A673 (cell line): ENCODE results near the gene BLID. TPM values are rescaled to one million over a fixed set of nuclear protein-coding genes. Genes with fewer than 3 reads are reported as not detected.

Source experiments
- BruUV-seq: library from RNA; stranded (reverse); fragments of 400-500 nt; replicated peaks from 2 replicates; lab custom pipeline; 2021; lab: Mats Ljungman, UMichigan
- CTCF ChIA-PET: fragments of 300-600 bp; sonication (Branson Sonifier 250); formaldehyde crosslinking; loops from one replicate; lab custom pipeline; 2022; ENCODE audit warnings: antibody characterized with exemption; lab: Charles Lee
- POLR2A ChIA-PET: fragments of 300-600 bp; sonication (Branson Sonifier 250); formaldehyde crosslinking; loops from one replicate; lab custom pipeline; 2022; ENCODE audit warnings: antibody characterized with exemption; ENCODE audit not compliant: low non-redundant PET; lab: Charles Lee
- DNase-seq: peaks from one replicate; pipeline ENCODE4 v3.0.0-alpha.2; 2015; ENCODE audit warnings: low spot score
- H3K27ac ChIP-seq: fragments of 200-600 bp; sonication (generic); 2 replicates; pipeline ENCODE4 v1.5.1; 2016; ENCODE audit warnings: mixed run types, low read depth, mild to moderate bottlenecking, mixed read lengths, antibody characterized with exemption, low read length; ENCODE audit not compliant: poor library complexity, severe bottlenecking
- H3K27me3 ChIP-seq: fragments of 200-600 bp; sonication (generic); replicated peaks from 2 replicates; pipeline ENCODE4 v1.6.1; 2017; ENCODE audit warnings: mixed run types, low read depth, mild to moderate bottlenecking, mixed read lengths, antibody characterized with exemption, low read length; ENCODE audit not compliant: insufficient read depth, poor library complexity
- H3K36me3 ChIP-seq: fragments of 200-600 bp; sonication (generic); 2 replicates; pipeline ENCODE4 v1.6.1; 2016; ENCODE audit warnings: mixed run types, mild to moderate bottlenecking, mixed read lengths, antibody characterized with exemption, low read length; ENCODE audit not compliant: insufficient read depth, poor library complexity, severe bottlenecking
- H3K4me1 ChIP-seq: fragments of 200-600 bp; sonication (generic); 2 replicates; pipeline ENCODE4 v1.6.1; 2017; ENCODE audit warnings: mixed run types, mild to moderate bottlenecking, mixed read lengths, antibody characterized with exemption, low read length; ENCODE audit not compliant: insufficient read depth, poor library complexity, severe bottlenecking
- H3K4me3 ChIP-seq: fragments of 200-600 bp; sonication (generic); 2 replicates; pipeline ENCODE4 v1.5.1; 2016; ENCODE audit warnings: low read depth, mixed run types, mild to moderate bottlenecking, mixed read lengths, low read length; ENCODE audit not compliant: poor library complexity, severe bottlenecking
- H3K9me3 ChIP-seq: fragments of 200-600 bp; sonication (generic); 2 replicates; pipeline ENCODE4 v1.6.1; 2016; ENCODE audit warnings: mixed run types, low read depth, mild to moderate bottlenecking, mixed read lengths, antibody characterized with exemption, low read length; ENCODE audit not compliant: poor library complexity, severe bottlenecking
- CTCF ChIP-seq: fragments of 300-800, 200-600 bp; sonication (generic); conservative IDR thresholded peaks from 2 replicates; pipeline ENCODE4 v1.5.1; 2017; ENCODE audit warnings: low read depth, mild to moderate bottlenecking, antibody characterized with exemption, low read length, moderate library complexity, mixed read lengths
- EZH2 ChIP-seq: fragments of 200-600 bp; sonication (generic); IDR thresholded peaks from 2 replicates; pipeline ENCODE4 v1.6.1; 2017; ENCODE audit warnings: borderline replicate concordance, low read depth, mild to moderate bottlenecking, mixed read lengths, antibody characterized with exemption, low read length; ENCODE audit not compliant: poor library complexity, severe bottlenecking
- intact Hi-C: fragments of 100-400 bp; cut with micrococcal nuclease; formaldehyde crosslinking; loops from one replicate; pipeline ENCODE4 v1.10.0; 2022; ENCODE audit not compliant: unreplicated experiment
- total RNA-seq: library from RNA; stranded (reverse); gene quantifications from 2 replicates; pipeline ENCODE4 v1.2.3, GENCODE V29; 2021

The BLID gene
- total RNA-seq, 1 experiment from 2014 or later: 0.82 TPM

GRCh38 chr11:122108828-122109227 is 7.2 kb downstream of the BLID start:
- no peak for DNase-seq
- POLR2A ChIA-PET: no interaction called here
- no TSS peak for BruUV-seq
- no peaks in the 10 kb centered on the region for H3K9me3 ChIP-seq
- CTCF ChIA-PET: interaction anchor here (0.6 to 1.8 kb wide), 5 partner anchors 14 to 469 kb away, joined by 3 to 20 read pairs (median 4); no protein-coding TSS in a partner anchor
- H3K27ac ChIP-seq: no peak overlapping the region
- intact Hi-C loops: loop anchor here (1.0 to 5.0 kb wide), 2 partner anchors 48 to 94 kb away; no protein-coding TSS in a partner anchor
- H3K4me1 ChIP-seq: peaks cover 32% of the 10 kb centered on the region
- no peaks in the 10 kb centered on the region for H3K27me3 ChIP-seq
- H3K36me3 ChIP-seq: no peaks in the 10 kb centered on the region
- no peak for TF ChIP-seq CTCF
- no peak for TF ChIP-seq EZH2
- no peak overlapping the region for H3K4me3 ChIP-seq

GRCh38 chr11:122108192-122108799 is 7.7 kb downstream of the BLID start:
- Histone ChIP-seq H3K4me3 (no peak overlapping the region), H3K36me3 (no peaks in the 10 kb centered on the region), H3K4me1 (peaks cover 32% of the 10 kb centered on the region), H3K9me3 (no peaks in the 10 kb centered on the region), H3K27ac (no peak overlapping the region), H3K27me3 (no peaks in the 10 kb centered on the region)
- intact Hi-C loops: loop anchor here (1.0 to 5.0 kb wide), 2 partner anchors 49 to 95 kb away; no protein-coding TSS in a partner anchor
- DNase-seq: peak; percentile 87
- peak; percentile 97 for TF ChIP-seq CTCF
- no peak for TF ChIP-seq EZH2
- POLR2A ChIA-PET: no interaction called here
- no TSS peak for BruUV-seq
- CTCF ChIA-PET: interaction anchor here (0.6 to 1.8 kb wide), 5 partner anchors 13 to 470 kb away, joined by 3 to 20 read pairs (median 4); no protein-coding TSS in a partner anchor

- intact Hi-C loops: loop anchor here (2.0 to 5.0 kb wide), 2 partner anchors 50 to 397 kb away; no protein-coding TSS in a partner anchor
- Histone ChIP-seq H3K36me3 (no peaks in the 10 kb centered on the region), H3K27me3 (no peaks in the 10 kb centered on the region), H3K4me1 (peaks cover 29% of the 10 kb centered on the region), H3K9me3 (no peaks in the 10 kb centered on the region), H3K4me3 (no peak overlapping the region), H3K27ac (no peak overlapping the region)
- BruUV-seq: no TSS peak
- TF ChIP-seq EZH2 (no peak), CTCF (no peak)
- no peak for DNase-seq
- CTCF ChIA-PET: interaction anchor here (0.6 to 1.8 kb wide), 4 partner anchors 12 to 242 kb away, joined by 4 to 20 read pairs (median 8); no protein-coding TSS in a partner anchor
- POLR2A ChIA-PET: no interaction called here
Observed at GRCh38 chr11:122107566-122107965, 8.4 kb downstream of the BLID start.
